Stimulated activated CD4-positive, alpha-beta T cell treated with anti-CD3 and anti-CD28 coated beads, Interleukin-1b, Interleukin-23, amount 100 ng/mL, for 1 hour (primary cell): ENCODE results near the gene BEST1.
"Not testable (repeated sequence)": the region's sequence is repeated elsewhere in the genome, so short reads cannot be mapped to it uniquely, and the experiment has no call there.

ENCODE experiments used
- DNase-seq, 2 donors: peaks; one replicate each; pipeline ENCODE4 v3.0.0-alpha.2; 2020; ENCODE audit warnings: low read depth in 2 of 2

BEST1 gene

GRCh38 chr11:61948505-61948904, 1.6 kb upstream of the BEST1 start:
- no peak for DNase-seq

GRCh38 chr11:61949169-61950034, 749 bp upstream of the BEST1 start:
- no peak for DNase-seq

- no peak for DNase-seq
Observed at GRCh38 chr11:61951484-61952135, 1.5 kb downstream of the BEST1 start.

GRCh38 chr11:61952882-61953281, 2.7 kb downstream of the BEST1 start:
- DNase-seq = no peak

- not testable (repeated sequence) for DNase-seq
Observed at GRCh38 chr11:61953632-61954031, 3.5 kb downstream of the BEST1 start.

- DNase-seq = no peak
Observed at GRCh38 chr11:61954106-61954850, 4.1 kb downstream of the BEST1 start.

GRCh38 chr11:61954851-61955421, 4.8 kb downstream of the BEST1 start:
- DNase-seq = no peak

- DNase-seq = no peak
Observed at GRCh38 chr11:61955422-61956135, 5.4 kb downstream of the BEST1 start.

- DNase-seq = no peak
Observed at GRCh38 chr11:61956191-61957020, 6.3 kb downstream of the BEST1 start.

GRCh38 chr11:61957021-61957770, 7.0 kb downstream of the BEST1 start:
- DNase-seq = no peak

GRCh38 chr11:61958590-61958989, 8.4 kb downstream of the BEST1 start:
- DNase-seq = no peak

GRCh38 chr11:61959114-61959513, 9.0 kb downstream of the BEST1 start:
- no peak for DNase-seq

- DNase-seq = no peak
Observed at GRCh38 chr11:61959678-61960077, 9.5 kb downstream of the BEST1 start.

- DNase-seq = no peak
Observed at GRCh38 chr11:61960532-61960931, 10.4 kb downstream of the BEST1 start.

GRCh38 chr11:61961570-61962212, 11.5 kb downstream of the BEST1 start:
- no peak for DNase-seq

- no peak for DNase-seq
Observed at GRCh38 chr11:61962213-61963015, 12.3 kb downstream of the BEST1 start.

- no peak for DNase-seq
Observed at GRCh38 chr11:61963016-61963281, 12.8 kb downstream of the BEST1 start.

GRCh38 chr11:61963282-61964057, 13.3 kb downstream of the BEST1 start:
- DNase-seq = no peak
